ENCODE measurements around the gene FES.

DNA sequence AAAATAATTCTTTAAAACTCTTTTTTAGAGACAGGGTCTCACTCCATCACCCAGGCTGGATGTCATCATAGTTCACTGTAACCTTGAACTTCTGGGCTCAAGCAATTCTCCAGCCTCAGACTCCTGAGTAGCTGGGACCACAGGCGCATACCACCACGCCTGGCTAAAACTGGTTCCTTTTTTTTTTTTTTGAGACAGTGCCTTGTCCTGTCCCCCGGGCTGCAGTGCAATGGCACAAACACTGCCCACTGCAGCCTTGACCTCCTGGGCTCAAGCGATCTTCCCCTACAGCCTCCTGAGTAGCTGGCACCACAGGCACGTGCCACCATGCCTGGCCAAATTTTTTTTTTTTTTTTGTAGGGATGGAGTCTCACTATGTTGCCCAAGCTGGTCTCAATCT lies 39.6 kb upstream of the FES start:
- TF ChIP-seq, protein P1, sequence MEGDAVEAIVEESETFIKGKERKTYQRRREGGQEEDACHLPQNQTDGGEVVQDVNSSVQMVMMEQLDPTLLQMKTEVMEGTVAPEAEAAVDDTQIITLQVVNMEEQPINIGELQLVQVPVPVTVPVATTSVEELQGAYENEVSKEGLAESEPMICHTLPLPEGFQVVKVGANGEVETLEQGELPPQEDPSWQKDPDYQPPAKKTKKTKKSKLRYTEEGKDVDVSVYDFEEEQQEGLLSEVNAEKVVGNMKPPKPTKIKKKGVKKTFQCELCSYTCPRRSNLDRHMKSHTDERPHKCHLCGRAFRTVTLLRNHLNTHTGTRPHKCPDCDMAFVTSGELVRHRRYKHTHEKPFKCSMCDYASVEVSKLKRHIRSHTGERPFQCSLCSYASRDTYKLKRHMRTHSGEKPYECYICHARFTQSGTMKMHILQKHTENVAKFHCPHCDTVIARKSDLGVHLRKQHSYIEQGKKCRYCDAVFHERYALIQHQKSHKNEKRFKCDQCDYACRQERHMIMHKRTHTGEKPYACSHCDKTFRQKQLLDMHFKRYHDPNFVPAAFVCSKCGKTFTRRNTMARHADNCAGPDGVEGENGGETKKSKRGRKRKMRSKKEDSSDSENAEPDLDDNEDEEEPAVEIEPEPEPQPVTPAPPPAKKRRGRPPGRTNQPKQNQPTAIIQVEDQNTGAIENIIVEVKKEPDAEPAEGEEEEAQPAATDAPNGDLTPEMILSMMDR (IDR thresholded peaks at IDR 0.05), result no peak
- no peak for TF ChIP-seq POLR2AphosphoS5 (IDR thresholded peaks at IDR 0.05)
- TF ChIP-seq POLR2A (IDR thresholded peaks at IDR 0.05), result no peak
- no peak for TF ChIP-seq EP300 (IDR thresholded peaks at IDR 0.05)
